GM18870 (cell line): ENCODE measurements around the gene ELFN1.

ENCODE experiments used
- ATAC-seq: cut with Tn5 transposase; IDR thresholded peaks from one replicate; pipeline ENCODE4 v1.9.1; 2021; ENCODE audit warnings: moderate library complexity; ENCODE audit not compliant: unreplicated experiment

ELFN1 gene

GRCh38 chr7:1779445-1779844, 109.4 kb downstream of the ELFN1 start:
- ATAC-seq: no peak

GRCh38 chr7:1781369-1781768, 111.3 kb downstream of the ELFN1 start:
- no peak for ATAC-seq

GRCh38 chr7:1785839-1786238, 115.8 kb downstream of the ELFN1 start:
- ATAC-seq: no peak

GRCh38 chr7:1787241-1787640, 117.2 kb downstream of the ELFN1 start:
- ATAC-seq: no peak

- ATAC-seq: no peak
These were observed 117.7 kb downstream of the ELFN1 start for GRCh38 chr7:1787681-1788235.

GRCh38 chr7:1794888-1795542, 124.9 kb downstream of the ELFN1 start:
- ATAC-seq: no peak
